Neural cell (in vitro differentiated cells): ENCODE data around the gene KMT5B.

ENCODE experiments used
- EP300 ChIP-seq: fragments of 450-650 bp; conservative IDR thresholded peaks from 2 replicates; pipeline ENCODE4 v1.6.1; 2014; ENCODE audit warnings: antibody characterized with exemption, mild to moderate bottlenecking, moderate library complexity; ENCODE audit not compliant: poor library complexity, severe bottlenecking
- EZH2 ChIP-seq: fragments of 200-600, 300-800 bp; shearing (Covaris generic), sonication (generic); IDR thresholded peaks from 2 replicates; pipeline ENCODE4 v1.6.1; 2014; ENCODE audit warnings: antibody characterized with exemption, low read length, borderline replicate concordance, mild to moderate bottlenecking; ENCODE audit not compliant: insufficient read depth, poor library complexity, severe bottlenecking
- MXI1 ChIP-seq: fragments of 450-650 bp; conservative IDR thresholded peaks from 2 replicates; pipeline ENCODE4 v1.6.1; 2014; ENCODE audit warnings: antibody characterized with exemption, mild to moderate bottlenecking; ENCODE audit not compliant: poor library complexity, severe bottlenecking
- POLR2AphosphoS5 ChIP-seq: IDR thresholded peaks from 2 replicates; pipeline ENCODE4 v1.6.1; 2012
- RAD21 ChIP-seq: fragments of 450-650 bp; conservative IDR thresholded peaks from 2 replicates; pipeline ENCODE4 v1.6.1; 2014; ENCODE audit warnings: antibody characterized with exemption, mild to moderate bottlenecking, moderate library complexity
- SMC3 ChIP-seq: fragments of 450-650 bp; conservative IDR thresholded peaks from 2 replicates; pipeline ENCODE4 v1.6.1; 2014; ENCODE audit warnings: antibody characterized with exemption, mild to moderate bottlenecking, moderate library complexity; ENCODE audit not compliant: poor library complexity
- TAF1 ChIP-seq: IDR thresholded peaks from 2 replicates; pipeline ENCODE4 v1.6.1; 2012; ENCODE audit warnings: low read depth
- TF ChIP-seq, protein P1 (sequence below): fragments of 450-650 bp; IDR thresholded peaks from 2 replicates; pipeline ENCODE4 v1.5.1; 2014; ENCODE audit warnings: antibody characterized with exemption, mild to moderate bottlenecking, moderate library complexity; ENCODE audit not compliant: poor library complexity, severe bottlenecking
- TF ChIP-seq, protein P2 (sequence below): IDR thresholded peaks from 2 replicates; pipeline ENCODE4 v1.6.1; 2012; ENCODE audit warnings: borderline replicate concordance

DNA sequence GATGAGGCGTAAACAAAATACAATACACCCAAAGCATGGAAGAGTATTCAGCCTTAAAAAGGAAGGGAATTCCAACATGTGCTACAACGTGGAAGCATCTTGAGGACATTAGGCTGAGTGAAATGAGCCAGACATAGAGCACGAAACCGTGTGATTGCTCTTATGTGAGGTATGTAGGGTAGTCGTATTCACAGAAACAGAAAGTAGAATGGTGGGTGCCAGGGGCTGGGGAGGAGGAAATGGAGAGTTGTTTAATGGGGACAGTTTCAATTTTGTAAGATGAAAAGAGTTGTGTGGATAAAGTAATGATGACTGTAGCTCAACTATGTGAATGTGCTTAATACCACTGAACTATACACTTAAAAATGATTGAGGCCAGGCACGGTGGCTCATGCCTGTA is 10.2 kb upstream of the KMT5B start:
- TF ChIP-seq, protein P1, sequence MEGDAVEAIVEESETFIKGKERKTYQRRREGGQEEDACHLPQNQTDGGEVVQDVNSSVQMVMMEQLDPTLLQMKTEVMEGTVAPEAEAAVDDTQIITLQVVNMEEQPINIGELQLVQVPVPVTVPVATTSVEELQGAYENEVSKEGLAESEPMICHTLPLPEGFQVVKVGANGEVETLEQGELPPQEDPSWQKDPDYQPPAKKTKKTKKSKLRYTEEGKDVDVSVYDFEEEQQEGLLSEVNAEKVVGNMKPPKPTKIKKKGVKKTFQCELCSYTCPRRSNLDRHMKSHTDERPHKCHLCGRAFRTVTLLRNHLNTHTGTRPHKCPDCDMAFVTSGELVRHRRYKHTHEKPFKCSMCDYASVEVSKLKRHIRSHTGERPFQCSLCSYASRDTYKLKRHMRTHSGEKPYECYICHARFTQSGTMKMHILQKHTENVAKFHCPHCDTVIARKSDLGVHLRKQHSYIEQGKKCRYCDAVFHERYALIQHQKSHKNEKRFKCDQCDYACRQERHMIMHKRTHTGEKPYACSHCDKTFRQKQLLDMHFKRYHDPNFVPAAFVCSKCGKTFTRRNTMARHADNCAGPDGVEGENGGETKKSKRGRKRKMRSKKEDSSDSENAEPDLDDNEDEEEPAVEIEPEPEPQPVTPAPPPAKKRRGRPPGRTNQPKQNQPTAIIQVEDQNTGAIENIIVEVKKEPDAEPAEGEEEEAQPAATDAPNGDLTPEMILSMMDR, result no peak
- TF ChIP-seq EZH2 (no peak), POLR2AphosphoS5 (no peak), TAF1 (no peak), RAD21 (no peak), SMC3 (no peak), EP300 (no peak), MXI1 (no peak)
- TF ChIP-seq, protein P2, sequence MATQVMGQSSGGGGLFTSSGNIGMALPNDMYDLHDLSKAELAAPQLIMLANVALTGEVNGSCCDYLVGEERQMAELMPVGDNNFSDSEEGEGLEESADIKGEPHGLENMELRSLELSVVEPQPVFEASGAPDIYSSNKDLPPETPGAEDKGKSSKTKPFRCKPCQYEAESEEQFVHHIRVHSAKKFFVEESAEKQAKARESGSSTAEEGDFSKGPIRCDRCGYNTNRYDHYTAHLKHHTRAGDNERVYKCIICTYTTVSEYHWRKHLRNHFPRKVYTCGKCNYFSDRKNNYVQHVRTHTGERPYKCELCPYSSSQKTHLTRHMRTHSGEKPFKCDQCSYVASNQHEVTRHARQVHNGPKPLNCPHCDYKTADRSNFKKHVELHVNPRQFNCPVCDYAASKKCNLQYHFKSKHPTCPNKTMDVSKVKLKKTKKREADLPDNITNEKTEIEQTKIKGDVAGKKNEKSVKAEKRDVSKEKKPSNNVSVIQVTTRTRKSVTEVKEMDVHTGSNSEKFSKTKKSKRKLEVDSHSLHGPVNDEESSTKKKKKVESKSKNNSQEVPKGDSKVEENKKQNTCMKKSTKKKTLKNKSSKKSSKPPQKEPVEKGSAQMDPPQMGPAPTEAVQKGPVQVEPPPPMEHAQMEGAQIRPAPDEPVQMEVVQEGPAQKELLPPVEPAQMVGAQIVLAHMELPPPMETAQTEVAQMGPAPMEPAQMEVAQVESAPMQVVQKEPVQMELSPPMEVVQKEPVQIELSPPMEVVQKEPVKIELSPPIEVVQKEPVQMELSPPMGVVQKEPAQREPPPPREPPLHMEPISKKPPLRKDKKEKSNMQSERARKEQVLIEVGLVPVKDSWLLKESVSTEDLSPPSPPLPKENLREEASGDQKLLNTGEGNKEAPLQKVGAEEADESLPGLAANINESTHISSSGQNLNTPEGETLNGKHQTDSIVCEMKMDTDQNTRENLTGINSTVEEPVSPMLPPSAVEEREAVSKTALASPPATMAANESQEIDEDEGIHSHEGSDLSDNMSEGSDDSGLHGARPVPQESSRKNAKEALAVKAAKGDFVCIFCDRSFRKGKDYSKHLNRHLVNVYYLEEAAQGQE, result no peak
